Measurements from ENCODE around the gene CRB2. TPM values are rescaled to one million over a fixed set of nuclear protein-coding genes. Genes with fewer than 3 reads are reported as not detected.

CRB2 gene
- total and polyA plus RNA-seq, 2 of the 13 experiments (the other 11 are each of a cell fraction or from before 2014, with no cell fraction given) = 0.01 to 0.29 TPM

DNA sequence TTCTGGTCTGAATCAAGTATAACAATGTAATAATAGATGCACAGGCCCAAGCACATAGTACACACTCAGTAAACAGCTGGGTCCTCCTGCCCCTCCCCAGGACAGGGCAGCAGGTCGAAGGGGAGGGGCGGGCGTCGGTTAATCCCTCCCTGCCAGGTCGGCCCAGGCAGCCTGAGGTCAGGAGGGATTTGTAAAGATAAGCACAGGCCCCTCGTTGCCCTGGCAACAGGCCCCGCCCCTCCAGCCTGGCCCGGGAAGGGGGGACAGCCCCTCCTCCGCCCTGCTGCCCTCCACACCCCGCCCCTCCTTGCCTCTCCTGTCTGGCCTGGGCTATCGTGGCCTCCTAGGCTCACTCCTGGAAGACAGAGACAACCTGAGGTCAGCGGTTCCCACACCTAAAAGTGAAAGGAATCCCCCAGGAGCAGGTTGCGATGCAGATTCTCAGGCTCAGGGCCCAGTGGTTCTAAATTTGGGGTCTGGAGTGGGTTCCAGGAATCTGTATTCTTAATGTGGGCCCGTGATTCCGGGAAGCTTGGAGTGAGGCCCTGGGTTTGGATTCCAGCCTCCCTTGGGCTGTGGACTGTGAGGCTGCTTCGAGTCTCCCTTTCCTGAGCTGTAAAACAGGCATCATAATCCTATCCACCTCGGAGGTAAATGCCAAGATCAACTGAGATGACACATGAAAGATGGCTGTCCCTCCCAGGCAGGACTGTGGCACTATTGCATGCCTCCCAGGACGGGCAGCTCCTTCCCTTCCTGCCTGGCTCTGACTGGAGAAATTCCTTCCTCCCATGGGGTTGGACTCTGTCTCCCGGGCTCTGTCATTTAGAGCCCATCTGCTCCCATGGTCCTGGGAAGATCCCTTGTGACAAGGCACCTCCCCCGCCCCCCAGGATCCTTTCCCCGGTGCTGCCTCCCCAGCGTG, 4.4 kb downstream of the CRB2 start (continued):
- TF ChIP-seq, protein P1, sequence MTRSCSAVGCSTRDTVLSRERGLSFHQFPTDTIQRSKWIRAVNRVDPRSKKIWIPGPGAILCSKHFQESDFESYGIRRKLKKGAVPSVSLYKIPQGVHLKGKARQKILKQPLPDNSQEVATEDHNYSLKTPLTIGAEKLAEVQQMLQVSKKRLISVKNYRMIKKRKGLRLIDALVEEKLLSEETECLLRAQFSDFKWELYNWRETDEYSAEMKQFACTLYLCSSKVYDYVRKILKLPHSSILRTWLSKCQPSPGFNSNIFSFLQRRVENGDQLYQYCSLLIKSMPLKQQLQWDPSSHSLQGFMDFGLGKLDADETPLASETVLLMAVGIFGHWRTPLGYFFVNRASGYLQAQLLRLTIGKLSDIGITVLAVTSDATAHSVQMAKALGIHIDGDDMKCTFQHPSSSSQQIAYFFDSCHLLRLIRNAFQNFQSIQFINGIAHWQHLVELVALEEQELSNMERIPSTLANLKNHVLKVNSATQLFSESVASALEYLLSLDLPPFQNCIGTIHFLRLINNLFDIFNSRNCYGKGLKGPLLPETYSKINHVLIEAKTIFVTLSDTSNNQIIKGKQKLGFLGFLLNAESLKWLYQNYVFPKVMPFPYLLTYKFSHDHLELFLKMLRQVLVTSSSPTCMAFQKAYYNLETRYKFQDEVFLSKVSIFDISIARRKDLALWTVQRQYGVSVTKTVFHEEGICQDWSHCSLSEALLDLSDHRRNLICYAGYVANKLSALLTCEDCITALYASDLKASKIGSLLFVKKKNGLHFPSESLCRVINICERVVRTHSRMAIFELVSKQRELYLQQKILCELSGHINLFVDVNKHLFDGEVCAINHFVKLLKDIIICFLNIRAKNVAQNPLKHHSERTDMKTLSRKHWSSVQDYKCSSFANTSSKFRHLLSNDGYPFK (CRISPR knock-in tag; IDR thresholded peaks at IDR 0.05; ENCODE audit: borderline replicate concordance) = no peak
- TF ChIP-seq ZFX (CRISPR knock-in tag; IDR thresholded peaks at IDR 0.05; ENCODE audit: low read depth) (peak; percentile 58; the same call in 1 of the 2 replicates), MXI1 (IDR thresholded peaks at IDR 0.05; ENCODE audit: borderline replicate concordance, low read depth, low read length) (peak; percentile 40; the same call in 1 of the 3 replicates), ZNF619 (CRISPR knock-in tag; IDR thresholded peaks at IDR 0.05) (0 out of 2 replicates have a peak, but pooled peaks have one; percentile 60), HDAC1 (CRISPR knock-in tag; IDR thresholded peaks at IDR 0.05) (peak; percentile 54; the same call in 1 of the 2 replicates), KLF9 (CRISPR knock-in tag; IDR thresholded peaks at IDR 0.05; ENCODE audit: low read depth) (0 out of 2 replicates have a peak, but pooled peaks have one; percentile 17)
- TF ChIP-seq, protein P2, sequence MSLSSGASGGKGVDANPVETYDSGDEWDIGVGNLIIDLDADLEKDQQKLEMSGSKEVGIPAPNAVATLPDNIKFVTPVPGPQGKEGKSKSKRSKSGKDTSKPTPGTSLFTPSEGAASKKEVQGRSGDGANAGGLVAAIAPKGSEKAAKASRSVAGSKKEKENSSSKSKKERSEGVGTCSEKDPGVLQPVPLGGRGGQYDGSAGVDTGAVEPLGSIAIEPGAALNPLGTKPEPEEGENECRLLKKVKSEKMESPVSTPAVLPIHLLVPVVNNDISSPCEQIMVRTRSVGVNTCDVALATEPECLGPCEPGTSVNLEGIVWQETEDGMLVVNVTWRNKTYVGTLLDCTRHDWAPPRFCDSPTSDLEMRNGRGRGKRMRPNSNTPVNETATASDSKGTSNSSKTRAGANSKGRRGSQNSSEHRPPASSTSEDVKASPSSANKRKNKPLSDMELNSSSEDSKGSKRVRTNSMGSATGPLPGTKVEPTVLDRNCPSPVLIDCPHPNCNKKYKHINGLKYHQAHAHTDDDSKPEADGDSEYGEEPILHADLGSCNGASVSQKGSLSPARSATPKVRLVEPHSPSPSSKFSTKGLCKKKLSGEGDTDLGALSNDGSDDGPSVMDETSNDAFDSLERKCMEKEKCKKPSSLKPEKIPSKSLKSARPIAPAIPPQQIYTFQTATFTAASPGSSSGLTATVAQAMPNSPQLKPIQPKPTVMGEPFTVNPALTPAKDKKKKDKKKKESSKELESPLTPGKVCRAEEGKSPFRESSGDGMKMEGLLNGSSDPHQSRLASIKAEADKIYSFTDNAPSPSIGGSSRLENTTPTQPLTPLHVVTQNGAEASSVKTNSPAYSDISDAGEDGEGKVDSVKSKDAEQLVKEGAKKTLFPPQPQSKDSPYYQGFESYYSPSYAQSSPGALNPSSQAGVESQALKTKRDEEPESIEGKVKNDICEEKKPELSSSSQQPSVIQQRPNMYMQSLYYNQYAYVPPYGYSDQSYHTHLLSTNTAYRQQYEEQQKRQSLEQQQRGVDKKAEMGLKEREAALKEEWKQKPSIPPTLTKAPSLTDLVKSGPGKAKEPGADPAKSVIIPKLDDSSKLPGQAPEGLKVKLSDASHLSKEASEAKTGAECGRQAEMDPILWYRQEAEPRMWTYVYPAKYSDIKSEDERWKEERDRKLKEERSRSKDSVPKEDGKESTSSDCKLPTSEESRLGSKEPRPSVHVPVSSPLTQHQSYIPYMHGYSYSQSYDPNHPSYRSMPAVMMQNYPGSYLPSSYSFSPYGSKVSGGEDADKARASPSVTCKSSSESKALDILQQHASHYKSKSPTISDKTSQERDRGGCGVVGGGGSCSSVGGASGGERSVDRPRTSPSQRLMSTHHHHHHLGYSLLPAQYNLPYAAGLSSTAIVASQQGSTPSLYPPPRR (CRISPR knock-in tag; IDR thresholded peaks at IDR 0.05; ENCODE audit: borderline replicate concordance) = peak; percentile 28; the same call in 1 of the 2 replicates
- TF ChIP-seq, protein P3, sequence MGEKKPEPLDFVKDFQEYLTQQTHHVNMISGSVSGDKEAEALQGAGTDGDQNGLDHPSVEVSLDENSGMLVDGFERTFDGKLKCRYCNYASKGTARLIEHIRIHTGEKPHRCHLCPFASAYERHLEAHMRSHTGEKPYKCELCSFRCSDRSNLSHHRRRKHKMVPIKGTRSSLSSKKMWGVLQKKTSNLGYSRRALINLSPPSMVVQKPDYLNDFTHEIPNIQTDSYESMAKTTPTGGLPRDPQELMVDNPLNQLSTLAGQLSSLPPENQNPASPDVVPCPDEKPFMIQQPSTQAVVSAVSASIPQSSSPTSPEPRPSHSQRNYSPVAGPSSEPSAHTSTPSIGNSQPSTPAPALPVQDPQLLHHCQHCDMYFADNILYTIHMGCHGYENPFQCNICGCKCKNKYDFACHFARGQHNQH (CRISPR knock-in tag; IDR thresholded peaks at IDR 0.05) = peak; percentile 71; the same call in 1 of the 2 replicates
- TF ChIP-seq, protein P4, sequence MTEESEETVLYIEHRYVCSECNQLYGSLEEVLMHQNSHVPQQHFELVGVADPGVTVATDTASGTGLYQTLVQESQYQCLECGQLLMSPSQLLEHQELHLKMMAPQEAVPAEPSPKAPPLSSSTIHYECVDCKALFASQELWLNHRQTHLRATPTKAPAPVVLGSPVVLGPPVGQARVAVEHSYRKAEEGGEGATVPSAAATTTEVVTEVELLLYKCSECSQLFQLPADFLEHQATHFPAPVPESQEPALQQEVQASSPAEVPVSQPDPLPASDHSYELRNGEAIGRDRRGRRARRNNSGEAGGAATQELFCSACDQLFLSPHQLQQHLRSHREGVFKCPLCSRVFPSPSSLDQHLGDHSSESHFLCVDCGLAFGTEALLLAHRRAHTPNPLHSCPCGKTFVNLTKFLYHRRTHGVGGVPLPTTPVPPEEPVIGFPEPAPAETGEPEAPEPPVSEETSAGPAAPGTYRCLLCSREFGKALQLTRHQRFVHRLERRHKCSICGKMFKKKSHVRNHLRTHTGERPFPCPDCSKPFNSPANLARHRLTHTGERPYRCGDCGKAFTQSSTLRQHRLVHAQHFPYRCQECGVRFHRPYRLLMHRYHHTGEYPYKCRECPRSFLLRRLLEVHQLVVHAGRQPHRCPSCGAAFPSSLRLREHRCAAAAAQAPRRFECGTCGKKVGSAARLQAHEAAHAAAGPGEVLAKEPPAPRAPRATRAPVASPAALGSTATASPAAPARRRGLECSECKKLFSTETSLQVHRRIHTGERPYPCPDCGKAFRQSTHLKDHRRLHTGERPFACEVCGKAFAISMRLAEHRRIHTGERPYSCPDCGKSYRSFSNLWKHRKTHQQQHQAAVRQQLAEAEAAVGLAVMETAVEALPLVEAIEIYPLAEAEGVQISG (CRISPR knock-in tag; IDR thresholded peaks at IDR 0.05) = peak; percentile 55
- TF ChIP-seq, protein P5, sequence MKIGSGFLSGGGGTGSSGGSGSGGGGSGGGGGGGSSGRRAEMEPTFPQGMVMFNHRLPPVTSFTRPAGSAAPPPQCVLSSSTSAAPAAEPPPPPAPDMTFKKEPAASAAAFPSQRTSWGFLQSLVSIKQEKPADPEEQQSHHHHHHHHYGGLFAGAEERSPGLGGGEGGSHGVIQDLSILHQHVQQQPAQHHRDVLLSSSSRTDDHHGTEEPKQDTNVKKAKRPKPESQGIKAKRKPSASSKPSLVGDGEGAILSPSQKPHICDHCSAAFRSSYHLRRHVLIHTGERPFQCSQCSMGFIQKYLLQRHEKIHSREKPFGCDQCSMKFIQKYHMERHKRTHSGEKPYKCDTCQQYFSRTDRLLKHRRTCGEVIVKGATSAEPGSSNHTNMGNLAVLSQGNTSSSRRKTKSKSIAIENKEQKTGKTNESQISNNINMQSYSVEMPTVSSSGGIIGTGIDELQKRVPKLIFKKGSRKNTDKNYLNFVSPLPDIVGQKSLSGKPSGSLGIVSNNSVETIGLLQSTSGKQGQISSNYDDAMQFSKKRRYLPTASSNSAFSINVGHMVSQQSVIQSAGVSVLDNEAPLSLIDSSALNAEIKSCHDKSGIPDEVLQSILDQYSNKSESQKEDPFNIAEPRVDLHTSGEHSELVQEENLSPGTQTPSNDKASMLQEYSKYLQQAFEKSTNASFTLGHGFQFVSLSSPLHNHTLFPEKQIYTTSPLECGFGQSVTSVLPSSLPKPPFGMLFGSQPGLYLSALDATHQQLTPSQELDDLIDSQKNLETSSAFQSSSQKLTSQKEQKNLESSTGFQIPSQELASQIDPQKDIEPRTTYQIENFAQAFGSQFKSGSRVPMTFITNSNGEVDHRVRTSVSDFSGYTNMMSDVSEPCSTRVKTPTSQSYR (CRISPR knock-in tag; IDR thresholded peaks at IDR 0.05; ENCODE audit: borderline replicate concordance) = peak; percentile 33; the same call in 1 of the 2 replicates
